COR-L47 (cell line): Measurements from ENCODE around the gene ACOX2.

Source experiments
- DNase-seq: peaks from one replicate; lab custom pipeline; 2025; lab: John Stamatoyannopoulos, UW

ACOX2 gene

DNA sequence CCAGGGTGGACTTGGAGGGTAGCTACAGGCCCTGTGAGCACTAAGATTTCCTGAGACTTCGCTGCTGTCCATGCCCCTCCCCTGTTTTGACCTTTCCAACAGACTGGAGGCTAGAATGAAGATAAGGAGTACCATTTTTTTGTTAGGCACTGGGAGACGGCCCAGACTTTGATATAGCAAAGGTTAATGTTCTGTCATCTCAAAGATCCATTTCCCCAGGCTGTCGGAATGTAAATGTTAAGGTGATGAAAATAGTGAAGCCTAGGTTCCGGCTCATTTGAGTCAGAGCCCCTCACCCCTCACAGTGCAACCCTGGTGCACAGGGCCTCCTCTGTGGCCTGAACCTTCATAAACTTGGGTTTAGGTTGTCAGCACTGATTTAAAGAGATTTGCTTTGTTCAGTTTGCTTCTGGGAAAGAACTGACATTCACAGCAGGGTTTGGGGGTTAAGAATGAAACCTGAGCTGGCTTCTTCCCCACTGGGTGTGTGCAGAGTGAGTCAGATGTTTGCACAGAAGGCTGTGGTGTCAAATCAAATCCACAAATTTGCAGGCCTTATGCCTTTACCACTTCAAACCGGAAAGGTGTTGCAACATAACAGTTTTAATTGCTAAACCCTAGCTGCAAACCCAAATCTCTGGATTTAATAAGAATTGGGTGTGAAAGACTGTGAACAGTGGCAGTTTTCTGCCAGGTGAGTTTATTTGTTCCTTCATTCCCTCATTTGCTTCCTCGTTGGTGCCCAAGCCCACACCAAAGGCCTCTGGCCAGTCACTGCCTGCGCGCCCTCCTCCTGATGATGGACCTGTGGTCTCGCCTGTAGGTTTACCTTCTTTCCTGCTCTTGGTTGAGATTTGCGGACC lies 65.7 kb downstream of the ACOX2 start:
- peak; percentile 79 for DNase-seq

- DNase-seq = no peak
Observed at GRCh38 chr3:58470363-58471024, 66.5 kb downstream of the ACOX2 start.

GRCh38 chr3:58469096-58469495 lies 67.9 kb downstream of the ACOX2 start:
- no peak for DNase-seq

DNA sequence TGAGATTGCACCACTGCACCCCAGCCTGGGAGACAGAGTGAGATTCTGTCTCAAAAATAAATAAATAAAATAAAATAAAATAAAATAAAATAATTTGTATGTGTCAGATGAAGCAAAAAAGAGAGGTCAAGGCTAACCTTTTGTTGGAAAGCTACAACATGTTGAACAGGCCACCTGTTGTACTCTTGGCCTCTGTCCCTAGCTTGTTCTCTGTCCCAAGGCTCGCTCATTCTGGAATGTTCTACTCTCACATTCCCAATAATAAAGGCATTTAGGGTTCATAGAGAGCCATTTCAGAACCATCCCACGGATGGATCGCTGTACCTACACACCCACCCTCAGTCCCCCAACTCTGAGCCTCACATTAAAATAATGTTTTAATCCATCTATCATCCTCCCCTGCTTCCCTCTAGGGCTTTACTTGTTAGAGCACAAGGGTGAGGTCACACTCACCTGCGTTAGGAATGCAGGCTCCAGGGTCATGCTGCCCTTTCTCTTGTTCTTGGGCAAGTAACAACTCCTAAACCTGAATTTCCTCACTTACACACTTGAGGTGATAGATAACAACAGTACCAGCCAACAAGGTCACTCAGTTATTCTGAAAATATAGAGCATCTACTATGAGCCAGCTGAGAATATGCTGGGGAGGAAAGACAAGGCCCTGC lies 70.0 kb downstream of the ACOX2 start:
- DNase-seq = no peak

GRCh38 chr3:58464866-58465265 lies 72.1 kb downstream of the ACOX2 start:
- no peak for DNase-seq

DNA sequence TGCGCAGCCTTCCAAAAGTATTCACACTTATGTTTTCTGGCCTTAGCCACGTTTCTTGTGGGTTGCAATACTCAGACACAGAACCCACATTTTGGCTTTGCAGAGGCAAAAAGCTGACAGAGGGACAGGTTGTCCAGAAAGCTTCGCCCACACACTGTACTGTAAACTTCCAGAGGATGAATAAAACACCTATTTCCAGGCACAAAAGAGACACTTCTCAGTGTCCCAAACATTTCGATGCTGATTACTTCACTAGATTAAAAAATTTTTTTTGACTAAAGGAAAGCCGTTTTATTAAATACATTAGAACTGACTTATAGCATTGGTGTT lies 73.1 kb downstream of the ACOX2 start:
- no peak for DNase-seq

- DNase-seq = peak; percentile 56
Observed at GRCh38 chr3:58463181-58463941, 73.6 kb downstream of the ACOX2 start.

GRCh38 chr3:58462829-58463180 lies 74.2 kb downstream of the ACOX2 start:
- no peak for DNase-seq

DNA sequence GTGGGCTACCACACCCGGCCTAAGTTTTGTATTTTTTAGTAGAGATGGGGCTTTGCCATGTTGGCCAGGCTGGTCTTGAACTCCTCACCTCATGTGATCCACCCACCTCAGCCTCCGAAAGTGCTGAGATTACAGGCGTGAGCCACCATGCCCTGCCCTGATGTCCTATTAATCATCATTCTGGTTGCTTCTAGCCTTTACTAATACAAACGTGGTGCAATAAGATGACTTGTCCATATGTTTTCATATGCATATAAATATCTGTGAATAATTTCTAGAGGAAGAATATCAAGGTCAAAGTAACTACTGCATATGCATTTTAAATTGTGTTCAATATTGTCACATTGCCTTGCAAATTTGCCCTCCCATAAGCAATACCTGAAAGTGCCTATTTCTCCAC lies 77.8 kb downstream of the ACOX2 start:
- no peak for DNase-seq
